Measurements from ENCODE around the gene OSGEP.

GRCh38 chr14:20428802-20429201 lies 25.8 kb downstream of the OSGEP start:
- TF ChIP-seq, protein P1, sequence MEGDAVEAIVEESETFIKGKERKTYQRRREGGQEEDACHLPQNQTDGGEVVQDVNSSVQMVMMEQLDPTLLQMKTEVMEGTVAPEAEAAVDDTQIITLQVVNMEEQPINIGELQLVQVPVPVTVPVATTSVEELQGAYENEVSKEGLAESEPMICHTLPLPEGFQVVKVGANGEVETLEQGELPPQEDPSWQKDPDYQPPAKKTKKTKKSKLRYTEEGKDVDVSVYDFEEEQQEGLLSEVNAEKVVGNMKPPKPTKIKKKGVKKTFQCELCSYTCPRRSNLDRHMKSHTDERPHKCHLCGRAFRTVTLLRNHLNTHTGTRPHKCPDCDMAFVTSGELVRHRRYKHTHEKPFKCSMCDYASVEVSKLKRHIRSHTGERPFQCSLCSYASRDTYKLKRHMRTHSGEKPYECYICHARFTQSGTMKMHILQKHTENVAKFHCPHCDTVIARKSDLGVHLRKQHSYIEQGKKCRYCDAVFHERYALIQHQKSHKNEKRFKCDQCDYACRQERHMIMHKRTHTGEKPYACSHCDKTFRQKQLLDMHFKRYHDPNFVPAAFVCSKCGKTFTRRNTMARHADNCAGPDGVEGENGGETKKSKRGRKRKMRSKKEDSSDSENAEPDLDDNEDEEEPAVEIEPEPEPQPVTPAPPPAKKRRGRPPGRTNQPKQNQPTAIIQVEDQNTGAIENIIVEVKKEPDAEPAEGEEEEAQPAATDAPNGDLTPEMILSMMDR (IDR thresholded peaks at IDR 0.05) = no peak
- TF ChIP-seq POLR2A (IDR thresholded peaks at IDR 0.05) = no peak

All from esophagus squamous epithelium (tissue), 4 donors.